HG03521 (cell line): ENCODE measurements around the gene SEC11C.
"Not testable (repeated sequence)": the region's sequence is repeated elsewhere in the genome, so short reads cannot be mapped to it uniquely, and the experiment has no call there.

Experiments
- ATAC-seq: cut with Tn5 transposase; IDR thresholded peaks from one replicate; pipeline ENCODE4 v1.9.1; 2021; ENCODE audit warnings: mild to moderate bottlenecking, moderate library complexity; ENCODE audit not compliant: unreplicated experiment

Gene SEC11C

GRCh38 chr18:59139615-59140301, at the start of gene SEC11C:
Gene SEC11C, plus strand, starts transcription at chr18:59139884. Its CDS starts 65 bp downstream, at chr18:59139949.
- ATAC-seq = peak; percentile 76

- ATAC-seq = no peak
These were observed 48.6 kb upstream of the SEC11C start for GRCh38 chr18:59090966-59091603.

GRCh38 chr18:59093668-59094067, 46.0 kb upstream of the SEC11C start:
- no peak for ATAC-seq

GRCh38 chr18:59094569-59094968, 45.1 kb upstream of the SEC11C start:
- no peak for ATAC-seq

- no peak for ATAC-seq
These were observed 43.4 kb upstream of the SEC11C start for GRCh38 chr18:59096098-59096789.

GRCh38 chr18:59101830-59102414, 37.8 kb upstream of the SEC11C start:
- ATAC-seq = no peak

- ATAC-seq = no peak
These were observed 30.3 kb upstream of the SEC11C start for GRCh38 chr18:59109375-59109774.

GRCh38 chr18:59114160-59114559, 25.5 kb upstream of the SEC11C start:
- no peak for ATAC-seq

- no peak for ATAC-seq
These were observed 15.9 kb upstream of the SEC11C start for GRCh38 chr18:59123588-59124369.

GRCh38 chr18:59124370-59124704, 15.3 kb upstream of the SEC11C start:
- ATAC-seq = no peak

GRCh38 chr18:59127047-59127446, 12.6 kb upstream of the SEC11C start:
- no peak for ATAC-seq

- ATAC-seq = no peak
These were observed 9.6 kb upstream of the SEC11C start for GRCh38 chr18:59129951-59130703.

GRCh38 chr18:59132810-59133465, 6.7 kb upstream of the SEC11C start:
- no peak for ATAC-seq

GRCh38 chr18:59139291-59139614, 431 bp upstream of the SEC11C start:
- peak; percentile 73 for ATAC-seq

GRCh38 chr18:59140302-59140885, 710 bp downstream of the SEC11C start:
- no peak for ATAC-seq

GRCh38 chr18:59141294-59142068, 1.8 kb downstream of the SEC11C start:
- no peak for ATAC-seq

GRCh38 chr18:59142274-59142673, 2.6 kb downstream of the SEC11C start:
- no peak for ATAC-seq

GRCh38 chr18:59142800-59143416, 3.2 kb downstream of the SEC11C start:
- ATAC-seq = not testable (repeated sequence)
